Dermis blood vessel endothelial cell (primary cell): ENCODE results near the gene TTC17. TPM values are rescaled to one million over a fixed set of nuclear protein-coding genes. Genes with fewer than 3 reads are reported as not detected.
"Not testable (repeated sequence)": the region's sequence is repeated elsewhere in the genome, so short reads cannot be mapped to it uniquely, and the experiment has no call there.

Experiments used
- DNase-seq: peaks from one replicate; pipeline ENCODE4 v3.0.0; 2010
- total RNA-seq: library from RNA; depleted of rRNA; stranded (reverse); fragments of >200 nt; gene quantifications from 2 replicates; pipeline ENCODE4 v1.2.3, GENCODE V29; 2014

TTC17 gene
- total RNA-seq, 1 donor from 2014 or later = 89.3 TPM

GRCh38 chr11:43392713-43393112, 34.0 kb downstream of the TTC17 start:
- no peak for DNase-seq

- DNase-seq = peak; percentile 46
Measured at GRCh38 chr11:43393765-43394355, 35.1 kb downstream of the TTC17 start.

GRCh38 chr11:43396617-43397016, 37.9 kb downstream of the TTC17 start:
- DNase-seq = no peak

- DNase-seq = no peak
Measured at GRCh38 chr11:43397251-43397650, 38.5 kb downstream of the TTC17 start.

GRCh38 chr11:43399983-43400630, 41.4 kb downstream of the TTC17 start:
- DNase-seq = no peak

- DNase-seq = no peak
Measured at GRCh38 chr11:43401252-43401651, 42.5 kb downstream of the TTC17 start.

GRCh38 chr11:43401811-43402210, 43.1 kb downstream of the TTC17 start:
- not testable (repeated sequence) for DNase-seq

GRCh38 chr11:43403357-43404231, 44.9 kb downstream of the TTC17 start:
- DNase-seq = no peak

GRCh38 chr11:43404406-43404805, 45.7 kb downstream of the TTC17 start:
- no peak for DNase-seq

GRCh38 chr11:43404836-43405479, 46.2 kb downstream of the TTC17 start:
- DNase-seq = no peak

GRCh38 chr11:43408277-43408676, 49.6 kb downstream of the TTC17 start:
- no peak for DNase-seq

- DNase-seq = peak; percentile 70
Measured at GRCh38 chr11:43410394-43410793, 51.7 kb downstream of the TTC17 start.

- no peak for DNase-seq
Measured at GRCh38 chr11:43418197-43418596, 59.5 kb downstream of the TTC17 start.

GRCh38 chr11:43419460-43419859, 60.7 kb downstream of the TTC17 start:
- DNase-seq = peak; percentile 69

GRCh38 chr11:43427971-43428370, 69.3 kb downstream of the TTC17 start:
- DNase-seq = peak; percentile 45

GRCh38 chr11:43430916-43431315, 72.2 kb downstream of the TTC17 start:
- not testable (repeated sequence) for DNase-seq

- DNase-seq = no peak
Measured at GRCh38 chr11:43434893-43435292, 76.2 kb downstream of the TTC17 start.

GRCh38 chr11:43440486-43440885, 81.8 kb downstream of the TTC17 start:
- no peak for DNase-seq

GRCh38 chr11:43443811-43444210, 85.1 kb downstream of the TTC17 start:
- no peak for DNase-seq

GRCh38 chr11:43447151-43447550, 88.4 kb downstream of the TTC17 start:
- DNase-seq = no peak

GRCh38 chr11:43458486-43458885, 99.8 kb downstream of the TTC17 start:
- no peak for DNase-seq

- no peak for DNase-seq
Measured at GRCh38 chr11:43459246-43459645, 100.5 kb downstream of the TTC17 start.

- DNase-seq = no peak
Measured at GRCh38 chr11:43462359-43462758, 103.6 kb downstream of the TTC17 start.
